NB4 (cell line): ENCODE results near the gene CHD3.

ENCODE experiments used
- DNase-seq: peaks from one replicate; pipeline ENCODE4 v3.0.0; 2010; ENCODE audit warnings: low read depth
- H3K4me3 ChIP-seq: one replicate; pipeline ENCODE4 v1.5.1; 2011; ENCODE audit warnings: mild to moderate bottlenecking, low read depth, low read length, moderate library complexity
- MYC ChIP-seq: IDR thresholded peaks from 2 replicates; pipeline ENCODE4 v1.6.1; 2011; ENCODE audit warnings: low read depth, low read length
- POLR2A ChIP-seq: IDR thresholded peaks from 2 replicates; pipeline ENCODE4 v1.6.1; 2011; ENCODE audit warnings: mild to moderate bottlenecking; ENCODE audit not compliant: insufficient read length; ENCODE audit errors: extremely low read depth
- TF ChIP-seq, protein P1 (sequence below): IDR thresholded peaks from one replicate; pipeline ENCODE4 v1.5.1; 2012; ENCODE audit warnings: low read depth, low read length
- TF ChIP-seq, protein P2 (sequence below): IDR thresholded peaks from 2 replicates; pipeline ENCODE4 v1.6.1; 2011; ENCODE audit warnings: low read depth, low read length

Gene CHD3

DNA sequence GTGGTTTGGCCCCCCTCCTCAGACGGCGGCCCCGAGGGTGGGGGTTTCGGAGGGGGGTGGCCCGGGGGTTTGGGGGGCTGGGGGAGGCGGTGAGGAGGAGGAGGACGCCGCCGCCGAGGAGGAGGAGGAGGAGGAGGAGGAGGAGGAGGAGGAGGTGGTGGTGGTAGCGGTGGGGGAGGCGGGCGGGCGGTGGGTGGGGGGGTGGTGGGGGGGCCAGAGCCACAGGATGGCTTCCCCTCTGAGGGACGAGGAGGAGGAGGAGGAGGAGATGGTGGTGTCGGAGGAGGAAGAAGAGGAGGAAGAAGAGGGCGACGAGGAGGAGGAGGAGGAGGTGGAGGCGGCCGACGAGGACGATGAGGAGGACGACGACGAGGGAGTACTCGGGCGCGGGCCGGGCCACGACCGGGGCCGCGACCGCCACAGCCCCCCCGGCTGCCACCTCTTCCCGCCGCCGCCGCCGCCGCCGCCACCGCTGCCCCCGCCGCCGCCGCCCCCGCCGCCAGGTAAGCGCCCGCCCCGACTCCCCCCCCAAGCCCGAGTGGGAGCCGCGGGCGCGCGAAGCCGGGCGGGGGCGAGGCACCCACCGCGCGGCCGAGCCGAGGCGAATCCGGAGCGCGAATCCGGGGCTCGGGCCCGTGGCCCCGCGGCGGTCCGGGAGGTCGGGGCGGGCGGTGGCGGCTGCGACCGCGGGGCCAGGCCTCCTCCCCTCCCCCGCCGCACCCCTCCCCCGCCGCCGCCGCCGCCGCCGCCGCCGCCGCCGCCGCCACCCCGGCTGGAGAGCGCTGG, 3.8 kb upstream of the CHD3 start:
- TF ChIP-seq POLR2A (no peak), MYC (no peak)
- TF ChIP-seq, protein P1, sequence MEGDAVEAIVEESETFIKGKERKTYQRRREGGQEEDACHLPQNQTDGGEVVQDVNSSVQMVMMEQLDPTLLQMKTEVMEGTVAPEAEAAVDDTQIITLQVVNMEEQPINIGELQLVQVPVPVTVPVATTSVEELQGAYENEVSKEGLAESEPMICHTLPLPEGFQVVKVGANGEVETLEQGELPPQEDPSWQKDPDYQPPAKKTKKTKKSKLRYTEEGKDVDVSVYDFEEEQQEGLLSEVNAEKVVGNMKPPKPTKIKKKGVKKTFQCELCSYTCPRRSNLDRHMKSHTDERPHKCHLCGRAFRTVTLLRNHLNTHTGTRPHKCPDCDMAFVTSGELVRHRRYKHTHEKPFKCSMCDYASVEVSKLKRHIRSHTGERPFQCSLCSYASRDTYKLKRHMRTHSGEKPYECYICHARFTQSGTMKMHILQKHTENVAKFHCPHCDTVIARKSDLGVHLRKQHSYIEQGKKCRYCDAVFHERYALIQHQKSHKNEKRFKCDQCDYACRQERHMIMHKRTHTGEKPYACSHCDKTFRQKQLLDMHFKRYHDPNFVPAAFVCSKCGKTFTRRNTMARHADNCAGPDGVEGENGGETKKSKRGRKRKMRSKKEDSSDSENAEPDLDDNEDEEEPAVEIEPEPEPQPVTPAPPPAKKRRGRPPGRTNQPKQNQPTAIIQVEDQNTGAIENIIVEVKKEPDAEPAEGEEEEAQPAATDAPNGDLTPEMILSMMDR: no peak
- TF ChIP-seq, protein P2, sequence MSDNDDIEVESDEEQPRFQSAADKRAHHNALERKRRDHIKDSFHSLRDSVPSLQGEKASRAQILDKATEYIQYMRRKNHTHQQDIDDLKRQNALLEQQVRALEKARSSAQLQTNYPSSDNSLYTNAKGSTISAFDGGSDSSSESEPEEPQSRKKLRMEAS: no peak
- DNase-seq: peak; percentile 43
- peak overlapping the region; percentile 49 for H3K4me3 ChIP-seq

DNA sequence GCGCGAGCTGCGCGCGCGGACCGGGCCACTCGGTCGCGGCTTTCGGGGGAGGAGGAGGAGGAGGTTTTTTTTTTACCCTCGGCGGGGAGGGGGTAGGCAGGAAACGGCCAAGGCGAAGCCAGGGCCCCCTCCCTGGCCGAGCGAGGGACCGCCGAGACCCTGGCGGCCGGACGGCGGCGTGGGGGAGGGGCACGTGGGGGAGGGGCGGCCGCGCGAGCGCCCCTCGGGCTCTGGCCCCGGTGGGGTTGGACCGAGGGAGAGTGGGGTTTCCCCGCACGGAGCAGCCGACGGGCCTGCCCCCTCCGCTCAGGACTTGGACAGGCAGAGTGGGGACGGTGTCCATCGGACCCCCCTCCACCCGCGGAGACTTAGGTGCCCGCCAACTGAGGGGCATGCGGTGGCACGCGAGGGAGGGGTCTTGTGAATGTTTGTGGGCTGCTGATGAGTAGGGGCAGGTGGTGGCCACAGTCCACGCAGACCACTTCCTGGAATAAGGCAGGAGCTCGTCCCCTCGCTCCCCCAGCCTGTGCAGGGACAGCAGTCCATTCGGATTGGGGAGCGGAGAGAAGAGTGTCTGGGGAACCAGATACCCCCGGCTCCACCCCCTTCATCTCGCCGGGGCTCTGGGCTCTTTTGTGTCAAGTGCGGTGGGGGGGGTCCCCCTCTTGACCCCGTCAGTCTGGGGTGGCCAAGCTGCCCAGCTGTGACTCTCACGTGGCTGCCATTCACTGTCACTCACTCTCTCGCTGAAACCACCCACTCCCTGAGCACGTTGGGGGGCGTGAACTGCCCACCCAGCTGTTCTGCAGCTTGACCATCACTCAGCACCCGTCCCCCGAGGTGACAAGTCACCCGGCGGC, 3.0 kb upstream of the CHD3 start:
- peak overlapping the region; percentile 64 for H3K4me3 ChIP-seq
- DNase-seq: peak; percentile 74
- TF ChIP-seq POLR2A (peak; percentile 28), MYC (0 out of 2 replicates have a peak, but pooled peaks have one; percentile 5)
- TF ChIP-seq, protein P2: 0 out of 2 replicates have a peak, but pooled peaks have one; percentile 38
- TF ChIP-seq, protein P1: no peak

- H3K4me3 ChIP-seq: peak overlapping the region; percentile 64
- DNase-seq: peak; percentile 45
- TF ChIP-seq, protein P2: no peak
- TF ChIP-seq POLR2A: no peak
- no peak for TF ChIP-seq MYC
- TF ChIP-seq, protein P1: no peak
These were observed 2.2 kb upstream of the CHD3 start for GRCh38 chr17:7886227-7887037.

- H3K4me3 ChIP-seq: peak overlapping the region; percentile 64
- TF ChIP-seq, protein P2: no peak
- TF ChIP-seq, protein P1: no peak
- no peak for TF ChIP-seq MYC
- TF ChIP-seq POLR2A: no peak
- no peak for DNase-seq
These were observed 1.5 kb upstream of the CHD3 start for GRCh38 chr17:7887038-7887481.
